ENCODE measurements around the gene CKS1B.

DNA sequence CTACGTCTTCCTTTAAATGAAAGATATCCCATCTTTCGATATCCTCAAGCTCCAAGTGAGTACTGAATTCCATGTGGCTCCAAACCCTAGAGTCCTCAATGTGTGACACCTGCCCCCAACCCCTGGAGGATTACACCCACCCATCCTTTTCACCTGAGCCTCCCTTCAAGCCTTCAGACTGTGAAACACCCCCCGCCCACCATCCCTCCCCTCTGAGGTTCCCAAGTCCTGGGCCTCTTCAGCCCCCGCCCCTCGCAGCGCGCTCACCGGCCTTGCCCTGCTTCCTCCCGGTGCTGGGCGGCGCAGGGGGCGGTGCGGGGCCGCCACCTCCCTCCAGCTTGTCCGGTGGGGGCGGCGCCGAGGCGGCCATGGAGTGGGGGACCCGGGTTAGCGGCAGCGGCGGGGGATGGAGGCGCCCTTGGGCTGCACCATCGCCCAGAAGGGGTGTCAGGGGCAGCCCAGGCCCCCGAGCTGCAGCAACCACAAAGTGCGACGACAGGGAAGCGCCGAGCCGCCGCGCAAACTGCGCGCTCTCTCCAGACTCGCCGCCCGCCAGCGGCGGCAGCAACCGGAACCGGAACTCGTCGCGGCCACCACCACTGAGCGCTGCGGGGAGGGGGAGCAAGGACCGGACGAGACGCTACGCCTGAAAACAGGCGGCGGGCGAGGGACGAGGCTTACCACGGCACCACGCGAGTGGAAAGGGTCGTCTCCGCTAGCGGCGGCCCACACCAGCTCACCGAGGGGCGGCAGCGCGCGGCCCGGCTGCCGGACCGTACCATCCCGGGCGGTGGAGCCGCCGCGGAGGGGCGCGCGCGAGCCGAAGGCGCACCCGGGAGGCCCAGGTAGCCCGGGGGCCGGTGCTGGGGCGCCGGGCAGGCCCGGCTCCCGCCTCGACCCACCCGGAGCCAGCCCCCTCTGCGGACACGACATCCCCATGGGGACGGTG, 13.0 kb upstream of the CKS1B start, which contains the start of gene PYGO2:
- TF ChIP-seq, protein P1, sequence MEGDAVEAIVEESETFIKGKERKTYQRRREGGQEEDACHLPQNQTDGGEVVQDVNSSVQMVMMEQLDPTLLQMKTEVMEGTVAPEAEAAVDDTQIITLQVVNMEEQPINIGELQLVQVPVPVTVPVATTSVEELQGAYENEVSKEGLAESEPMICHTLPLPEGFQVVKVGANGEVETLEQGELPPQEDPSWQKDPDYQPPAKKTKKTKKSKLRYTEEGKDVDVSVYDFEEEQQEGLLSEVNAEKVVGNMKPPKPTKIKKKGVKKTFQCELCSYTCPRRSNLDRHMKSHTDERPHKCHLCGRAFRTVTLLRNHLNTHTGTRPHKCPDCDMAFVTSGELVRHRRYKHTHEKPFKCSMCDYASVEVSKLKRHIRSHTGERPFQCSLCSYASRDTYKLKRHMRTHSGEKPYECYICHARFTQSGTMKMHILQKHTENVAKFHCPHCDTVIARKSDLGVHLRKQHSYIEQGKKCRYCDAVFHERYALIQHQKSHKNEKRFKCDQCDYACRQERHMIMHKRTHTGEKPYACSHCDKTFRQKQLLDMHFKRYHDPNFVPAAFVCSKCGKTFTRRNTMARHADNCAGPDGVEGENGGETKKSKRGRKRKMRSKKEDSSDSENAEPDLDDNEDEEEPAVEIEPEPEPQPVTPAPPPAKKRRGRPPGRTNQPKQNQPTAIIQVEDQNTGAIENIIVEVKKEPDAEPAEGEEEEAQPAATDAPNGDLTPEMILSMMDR (conservative IDR thresholded peaks at IDR 0.05; ENCODE audit: low read depth, low read length), result peak; percentile 66
- no peak for TF ChIP-seq EZH2 (IDR thresholded peaks at IDR 0.05; ENCODE audit: borderline replicate concordance, low read depth, low read length, poor library complexity, severe bottlenecking)
